Measurements from ENCODE around the gene OR2A2.

The OR2A2 gene

DNA sequence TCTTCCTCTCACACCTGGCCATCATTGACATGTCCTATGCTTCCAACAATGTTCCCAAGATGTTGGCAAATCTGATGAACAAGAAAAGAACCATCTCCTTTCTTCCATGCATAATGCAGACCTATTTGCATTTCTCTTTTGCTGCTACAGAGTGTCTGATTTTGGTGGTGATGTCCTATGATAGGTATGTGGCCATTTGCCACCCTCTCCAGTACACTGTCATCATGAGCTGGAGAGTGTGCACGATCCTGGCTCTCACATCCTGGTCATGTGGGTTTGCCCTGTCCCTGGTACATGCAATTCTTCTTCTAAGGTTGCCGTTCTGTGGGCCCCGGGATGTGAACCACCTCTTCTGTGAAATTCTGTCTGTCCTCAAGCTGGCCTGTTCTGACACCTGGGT, 32.8 kb downstream of the OR2A2 start:
- no peak for DNase-seq (ENCODE audit: low spot score)

DNA sequence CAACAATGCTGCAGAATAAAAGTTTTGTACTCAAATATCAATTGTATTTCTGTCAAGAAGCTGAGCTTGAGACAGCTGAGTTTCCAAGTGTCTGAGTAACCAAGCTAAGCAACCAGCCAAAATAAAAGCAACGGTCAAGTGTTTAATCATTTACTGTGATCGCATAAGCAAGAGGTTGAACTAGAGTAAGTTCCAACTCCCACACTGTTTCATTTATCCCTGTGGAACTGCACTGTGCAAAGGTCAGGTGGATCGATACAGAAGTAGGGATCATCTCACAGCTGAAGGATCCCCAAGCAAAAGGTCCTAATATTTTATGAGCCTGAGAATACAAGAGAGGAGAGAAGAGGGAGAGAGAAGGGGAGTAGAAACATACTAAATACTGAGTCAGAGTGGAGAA, 35.0 kb downstream of the OR2A2 start:
- DNase-seq (ENCODE audit: low spot score), result no peak

DNA sequence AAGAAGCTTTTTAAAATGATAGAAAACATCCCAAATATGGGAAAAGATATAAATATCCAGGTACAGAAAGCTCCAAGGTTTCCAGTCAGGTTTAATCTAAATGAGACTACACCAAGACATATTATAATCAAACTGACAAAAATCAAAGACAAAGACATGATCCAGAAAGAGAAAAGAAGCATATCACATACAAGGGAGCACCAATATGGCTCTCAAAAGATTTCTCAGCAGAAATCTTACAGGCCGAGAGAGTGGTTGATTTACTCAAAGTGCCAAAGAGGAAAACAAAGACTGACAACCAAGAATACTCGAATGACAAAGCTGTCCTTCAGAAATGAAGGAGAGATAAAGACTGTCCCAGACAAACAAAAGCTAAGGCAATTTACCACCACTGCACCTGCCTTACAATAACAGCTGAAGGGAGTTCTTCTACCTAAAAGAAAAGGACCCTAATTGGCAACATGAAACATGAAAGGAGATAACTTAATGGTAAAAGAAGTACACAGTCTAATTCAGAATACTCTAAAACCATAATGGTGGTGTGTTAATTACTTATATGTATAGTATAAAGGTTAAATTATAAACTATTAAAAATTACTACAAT, 38.9 kb downstream of the OR2A2 start:
- DNase-seq (ENCODE audit: low spot score), result no peak

DNA sequence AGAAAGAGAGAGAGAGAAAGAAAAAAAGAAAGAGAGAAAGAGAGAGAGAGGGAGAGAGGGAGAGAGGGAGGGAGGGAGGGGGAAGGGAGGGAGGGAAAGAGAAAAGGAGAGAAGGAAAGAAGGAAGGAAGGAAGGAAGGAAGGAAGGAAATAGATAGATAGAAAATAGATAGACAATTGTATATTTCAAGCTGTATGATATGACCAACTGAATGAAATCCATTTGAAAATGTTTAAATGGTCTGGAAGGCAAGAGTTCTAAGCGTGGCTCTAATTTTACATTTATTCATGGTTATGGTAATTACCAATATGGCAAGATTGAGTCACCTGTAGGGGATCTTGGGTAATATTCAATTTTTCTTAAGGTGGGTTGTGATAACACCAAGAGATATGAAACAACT, 49.5 kb downstream of the OR2A2 start:
- no peak for DNase-seq (ENCODE audit: low spot score)

Data from hematopoietic multipotent progenitor cell treated with erythropoietin and hydrocortisone succinate and interleukin-3 and kit ligand, for 17 days (in vitro differentiated cells).